Upper lobe of left lung (tissue), 4 donors: ENCODE data around the gene SNCAIP.

ENCODE experiments used
- EP300 ChIP-seq, 4 donors: sonication (generic); formaldehyde crosslinking; IDR thresholded peaks; one replicate each; pipeline ENCODE4 v1.5.1; 2017; ENCODE audit warnings: antibody characterized with exemption in 4 of 4, control low read depth in 2 of 4
- POLR2A ChIP-seq, 4 donors: fragments of 450-650 bp; IDR thresholded peaks; one replicate each; pipeline ENCODE4 v1.5.1; 2016 to 2017; ENCODE audit warnings: antibody characterized with exemption in 4 of 4, mild to moderate bottlenecking in 2 of 4
- POLR2AphosphoS5 ChIP-seq, 2 donors: sonication (generic); formaldehyde crosslinking; IDR thresholded peaks; one replicate each; pipeline ENCODE4 v1.5.1; 2017; ENCODE audit warnings: antibody characterized with exemption in 2 of 2
- TF ChIP-seq, protein P1 (sequence below), 6 experiments: fragments of 450-650 bp in 4 of 6; fragments of 200-600 bp in 2 of 6; sonication (generic) in 2 of 6; IDR thresholded peaks; one replicate each; pipeline ENCODE4 v1.5.1; 2016 to 2019; ENCODE audit warnings: antibody characterized with exemption in 6 of 6

DNA sequence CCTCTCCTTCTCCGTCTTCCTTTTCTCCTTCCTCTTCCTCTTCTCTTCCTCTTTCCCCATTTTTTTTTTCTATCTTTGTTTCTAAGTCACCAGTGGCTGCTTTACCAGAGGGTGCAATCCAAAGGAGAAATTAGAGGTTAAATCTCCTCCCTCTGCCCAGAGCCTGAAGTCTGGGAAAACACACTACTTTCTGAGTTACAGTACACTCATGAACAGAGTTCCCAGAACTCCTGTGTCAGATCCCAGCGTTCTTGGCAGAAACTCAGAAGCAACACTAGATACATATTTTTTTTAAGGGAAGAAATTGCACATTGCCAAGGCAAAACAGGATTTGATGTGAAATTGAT is 189.0 kb downstream of the SNCAIP start:
- TF ChIP-seq POLR2A (IDR thresholded peaks at IDR 0.05) (no peak), EP300 (IDR thresholded peaks at IDR 0.05) (no peak), POLR2AphosphoS5 (IDR thresholded peaks at IDR 0.05) (no peak)
- TF ChIP-seq, protein P1, sequence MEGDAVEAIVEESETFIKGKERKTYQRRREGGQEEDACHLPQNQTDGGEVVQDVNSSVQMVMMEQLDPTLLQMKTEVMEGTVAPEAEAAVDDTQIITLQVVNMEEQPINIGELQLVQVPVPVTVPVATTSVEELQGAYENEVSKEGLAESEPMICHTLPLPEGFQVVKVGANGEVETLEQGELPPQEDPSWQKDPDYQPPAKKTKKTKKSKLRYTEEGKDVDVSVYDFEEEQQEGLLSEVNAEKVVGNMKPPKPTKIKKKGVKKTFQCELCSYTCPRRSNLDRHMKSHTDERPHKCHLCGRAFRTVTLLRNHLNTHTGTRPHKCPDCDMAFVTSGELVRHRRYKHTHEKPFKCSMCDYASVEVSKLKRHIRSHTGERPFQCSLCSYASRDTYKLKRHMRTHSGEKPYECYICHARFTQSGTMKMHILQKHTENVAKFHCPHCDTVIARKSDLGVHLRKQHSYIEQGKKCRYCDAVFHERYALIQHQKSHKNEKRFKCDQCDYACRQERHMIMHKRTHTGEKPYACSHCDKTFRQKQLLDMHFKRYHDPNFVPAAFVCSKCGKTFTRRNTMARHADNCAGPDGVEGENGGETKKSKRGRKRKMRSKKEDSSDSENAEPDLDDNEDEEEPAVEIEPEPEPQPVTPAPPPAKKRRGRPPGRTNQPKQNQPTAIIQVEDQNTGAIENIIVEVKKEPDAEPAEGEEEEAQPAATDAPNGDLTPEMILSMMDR (IDR thresholded peaks at IDR 0.05), result no peak
